DMS114 treated with DMSO at 0.1 percent for 48 hours (cell line): ENCODE data around the gene PPARG.
"Not testable (repeated sequence)": the region's sequence is repeated elsewhere in the genome, so short reads cannot be mapped to it uniquely, and the experiment has no call there.

Source experiments
- DNase-seq: peaks from one replicate; lab custom pipeline; 2025; ENCODE audit not compliant: unreplicated experiment; lab: John Stamatoyannopoulos, UW

Gene PPARG

GRCh38 chr3:12278566-12278965 lies 10.3 kb upstream of the PPARG start:
- DNase-seq = no peak

DNA sequence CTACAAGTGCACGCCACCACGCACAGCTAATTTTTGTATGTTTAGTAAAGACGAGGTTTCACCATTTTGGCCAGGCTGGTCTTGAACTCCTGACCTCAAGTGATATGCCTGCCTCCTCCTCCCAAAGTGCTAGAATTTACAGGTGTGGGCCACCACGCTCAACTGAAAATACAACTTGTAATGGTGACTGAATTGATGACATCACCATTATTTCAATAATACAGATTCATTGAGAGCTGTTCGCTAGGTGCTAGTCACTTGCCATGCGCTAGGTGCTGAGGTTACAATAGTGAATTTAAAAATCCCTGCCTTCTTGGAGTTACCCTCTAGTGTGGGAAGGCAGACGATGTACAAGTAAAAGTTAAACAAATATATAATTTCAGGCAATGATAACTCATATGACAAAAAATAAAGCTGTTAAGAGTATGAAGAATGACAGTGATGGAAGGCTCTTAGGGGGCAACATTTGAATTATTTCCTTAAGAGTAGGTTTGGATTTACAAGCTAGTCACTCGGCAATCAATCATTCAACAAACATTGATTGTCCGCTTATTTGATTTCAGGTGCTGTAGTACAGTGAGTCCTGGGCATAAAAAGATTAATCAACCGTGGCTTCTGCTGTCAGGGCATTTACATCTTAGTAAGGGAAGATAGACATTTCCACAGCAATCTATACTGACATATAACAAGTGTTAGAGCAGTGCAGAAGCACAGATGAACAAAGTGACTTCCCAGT lies 9.1 kb upstream of the PPARG start:
- DNase-seq = no peak

DNA sequence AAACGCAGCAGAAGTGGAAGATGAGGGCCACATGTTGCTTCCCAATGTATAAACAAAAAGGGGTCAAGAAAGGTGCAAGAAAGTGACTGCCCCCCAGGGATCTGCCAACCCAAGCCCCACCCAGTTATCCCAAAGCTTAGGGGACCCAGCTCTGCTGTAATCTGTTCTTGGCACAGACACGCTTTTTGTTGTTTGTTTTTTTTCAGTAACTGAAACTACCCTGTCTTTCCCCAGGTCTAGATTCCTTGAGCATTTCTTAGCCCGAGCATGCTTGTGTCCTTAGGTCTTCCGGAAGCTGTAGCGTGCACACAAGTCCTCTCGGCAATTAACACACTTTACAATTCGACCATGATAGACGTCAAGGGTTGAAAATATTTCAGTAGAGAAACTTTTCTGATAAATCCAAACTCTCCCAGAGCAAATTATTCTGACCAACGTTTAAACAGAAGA lies 8.5 kb upstream of the PPARG start:
- no peak for DNase-seq

- DNase-seq = no peak
Measured at GRCh38 chr3:12284591-12284990, 4.3 kb upstream of the PPARG start.

- no peak for DNase-seq
Measured at GRCh38 chr3:12285003-12285555, 3.8 kb upstream of the PPARG start.

GRCh38 chr3:12285779-12286178 lies 3.1 kb upstream of the PPARG start:
- DNase-seq = not testable (repeated sequence)

DNA sequence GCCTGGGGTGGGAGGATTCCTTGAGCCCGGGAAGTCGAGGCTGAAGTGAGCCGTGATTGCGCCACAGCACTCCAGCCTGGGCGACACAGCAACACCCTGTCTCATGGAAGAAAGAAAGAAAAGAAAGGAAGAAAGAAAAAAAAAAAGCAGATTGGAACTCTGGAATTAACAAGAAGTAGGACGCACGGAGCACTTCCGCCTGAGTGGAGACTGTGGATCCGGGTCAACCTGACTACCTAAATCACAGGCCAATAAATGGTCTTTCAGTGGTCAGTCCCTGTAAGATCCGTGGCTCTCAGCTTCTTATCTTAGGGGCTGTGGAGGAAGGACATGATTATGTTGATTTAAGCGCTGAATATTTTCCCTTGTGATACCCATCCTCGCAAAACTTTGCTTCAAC lies 2.4 kb upstream of the PPARG start:
- DNase-seq = no peak

GRCh38 chr3:12286927-12287726 lies 1.7 kb upstream of the PPARG start:
- no peak for DNase-seq

GRCh38 chr3:12287727-12288181 lies 1.1 kb upstream of the PPARG start:
- no peak for DNase-seq

DNA sequence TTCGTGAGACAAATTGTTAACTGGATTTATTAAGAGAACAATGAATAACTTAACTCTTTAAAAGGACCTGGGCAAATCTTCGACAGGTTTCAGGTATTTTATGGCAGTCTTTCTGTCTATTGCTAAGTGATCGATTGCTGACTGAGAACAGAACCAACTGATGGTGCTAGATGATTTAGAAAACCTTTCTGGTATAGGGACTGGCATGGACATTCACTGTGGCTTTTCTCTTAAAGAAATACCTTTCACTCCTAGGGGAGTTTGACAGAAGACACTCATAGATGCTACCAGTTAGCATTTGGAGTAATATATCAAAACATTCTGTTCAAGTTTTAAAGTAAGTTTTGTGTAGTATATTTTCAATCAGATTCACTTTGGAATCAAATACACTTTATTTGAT lies 654 bp downstream of the PPARG start:
- no peak for DNase-seq

DNA sequence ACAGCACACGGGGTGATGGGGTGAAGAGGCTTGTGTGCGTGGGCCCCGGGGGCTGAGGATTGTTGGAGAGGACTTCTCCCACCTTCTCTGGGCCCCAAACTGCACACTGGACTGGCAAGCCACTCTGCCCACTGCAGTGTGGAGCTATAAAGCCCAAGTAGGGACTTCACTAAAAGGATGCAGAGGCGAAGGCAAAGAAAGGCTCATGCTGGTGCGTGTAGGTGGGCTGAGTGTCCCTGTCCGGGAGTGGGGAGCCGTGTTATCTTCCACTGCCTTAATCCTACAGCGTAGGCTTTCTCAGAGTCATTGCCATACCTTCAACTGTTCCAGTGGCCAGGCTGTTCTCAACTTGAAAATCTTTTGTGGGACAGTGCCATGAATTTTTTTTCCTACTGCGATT lies 3.9 kb downstream of the PPARG start:
- no peak for DNase-seq

DNA sequence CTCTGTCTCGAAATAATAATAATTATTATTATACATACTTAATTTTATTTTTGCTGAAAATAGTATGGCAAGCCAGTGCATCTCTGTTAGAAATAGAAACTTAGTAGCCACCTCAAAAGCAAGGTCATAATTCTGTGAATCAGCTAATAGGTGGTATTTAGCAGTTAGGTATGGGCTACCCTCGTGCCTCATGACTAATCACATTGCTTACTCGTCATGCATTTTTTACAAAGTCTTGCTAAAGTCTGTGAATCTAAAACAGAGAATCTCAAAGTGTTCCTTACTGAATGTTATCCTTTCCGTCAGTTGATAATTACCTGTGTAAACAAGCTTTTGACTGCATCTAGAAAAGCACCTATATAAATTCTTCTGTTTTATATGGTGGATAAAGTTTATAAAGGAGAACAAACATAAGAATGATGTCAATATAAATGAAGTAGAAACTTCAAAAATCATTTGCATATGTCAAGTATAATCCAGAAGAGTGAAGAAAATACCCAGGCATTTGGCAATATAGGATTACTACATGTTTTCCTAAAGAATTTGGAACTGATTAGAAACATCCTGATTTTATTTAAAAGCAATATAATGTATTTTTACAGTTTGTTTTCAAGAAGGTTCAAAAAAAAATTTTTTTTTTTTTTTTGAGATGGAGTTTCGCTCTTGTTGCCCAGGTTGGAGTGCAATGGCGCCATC lies 6.2 kb downstream of the PPARG start:
- DNase-seq = no peak

DNA sequence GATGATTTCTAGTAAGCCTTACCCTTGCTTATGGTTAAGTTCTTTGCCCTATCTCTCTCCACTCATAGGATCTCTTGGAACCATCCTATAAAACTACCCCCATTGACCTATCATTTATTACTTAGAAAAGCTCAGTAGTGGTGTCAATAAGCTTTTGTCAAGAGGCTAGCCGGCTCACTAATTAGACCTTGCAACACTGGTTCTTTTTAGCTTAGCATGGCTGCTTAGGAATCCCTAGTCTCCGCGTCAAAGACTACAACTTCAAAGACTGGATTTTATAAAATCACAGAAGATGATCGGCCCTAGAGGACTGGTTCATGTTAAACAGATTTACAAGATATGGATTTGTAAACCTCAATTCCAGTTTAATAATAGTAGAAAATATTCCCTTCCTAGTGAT lies 7.6 kb downstream of the PPARG start:
- DNase-seq = no peak

DNA sequence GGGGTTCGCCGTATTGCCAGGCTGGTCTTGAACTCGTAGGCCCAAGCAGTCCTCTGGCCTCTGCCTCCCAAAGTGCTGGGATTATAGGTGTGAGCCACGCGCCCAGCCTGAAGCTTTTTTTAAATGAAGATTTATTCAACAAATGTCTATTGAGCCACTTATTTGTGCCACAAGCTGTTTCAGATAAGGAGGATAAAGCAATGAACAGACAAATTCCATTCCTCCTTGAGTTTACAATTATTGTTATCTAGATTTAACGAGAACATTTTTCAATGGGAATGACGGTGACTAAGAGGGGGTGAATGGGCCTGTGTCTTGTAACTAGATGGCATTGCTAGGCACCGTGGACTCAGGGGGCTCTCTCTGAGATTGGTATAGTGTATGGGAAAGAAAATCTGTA lies 10.2 kb downstream of the PPARG start:
- DNase-seq = no peak

DNA sequence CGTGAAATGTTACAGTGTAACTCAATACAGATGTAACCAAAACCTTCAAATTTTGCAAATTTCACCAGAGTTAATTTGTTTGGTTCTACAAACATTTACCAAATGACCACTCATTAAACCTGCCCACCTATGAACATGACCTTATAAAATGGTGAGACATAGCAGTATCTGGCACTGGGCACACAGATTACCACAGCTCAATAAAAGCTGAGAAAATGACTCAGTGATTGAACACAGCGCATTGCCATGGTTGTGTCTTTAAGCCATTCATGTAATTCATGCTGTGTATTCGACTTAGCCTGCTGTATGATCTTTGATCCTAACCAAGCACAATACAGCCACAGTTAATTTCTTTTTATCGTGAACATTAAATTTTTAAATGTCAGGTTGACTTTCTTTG lies 11.3 kb downstream of the PPARG start:
- no peak for DNase-seq

DNA sequence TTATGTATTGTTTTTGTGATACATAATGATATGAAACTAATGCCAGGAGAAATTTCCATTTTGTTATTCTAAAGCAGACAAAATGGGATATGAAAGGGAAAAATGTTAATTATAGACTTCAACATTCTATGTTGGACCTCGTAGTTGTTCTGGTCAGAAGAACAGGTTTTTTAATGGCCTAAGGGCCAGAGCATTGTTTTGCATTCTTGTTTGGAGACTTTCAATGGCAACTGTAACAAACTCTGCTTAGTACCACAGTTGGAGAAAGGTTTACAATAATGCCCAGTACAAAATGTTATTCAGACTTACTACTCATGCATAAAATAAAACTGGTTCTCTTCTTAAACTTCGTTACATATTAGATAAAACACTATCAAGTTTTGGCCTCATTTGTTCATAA lies 12.2 kb downstream of the PPARG start:
- DNase-seq = no peak

GRCh38 chr3:12301513-12301912 lies 12.6 kb downstream of the PPARG start:
- no peak for DNase-seq

- no peak for DNase-seq
Measured at GRCh38 chr3:12302564-12302963, 13.7 kb downstream of the PPARG start.

- no peak for DNase-seq
Measured at GRCh38 chr3:12303534-12303933, 14.7 kb downstream of the PPARG start.

DNA sequence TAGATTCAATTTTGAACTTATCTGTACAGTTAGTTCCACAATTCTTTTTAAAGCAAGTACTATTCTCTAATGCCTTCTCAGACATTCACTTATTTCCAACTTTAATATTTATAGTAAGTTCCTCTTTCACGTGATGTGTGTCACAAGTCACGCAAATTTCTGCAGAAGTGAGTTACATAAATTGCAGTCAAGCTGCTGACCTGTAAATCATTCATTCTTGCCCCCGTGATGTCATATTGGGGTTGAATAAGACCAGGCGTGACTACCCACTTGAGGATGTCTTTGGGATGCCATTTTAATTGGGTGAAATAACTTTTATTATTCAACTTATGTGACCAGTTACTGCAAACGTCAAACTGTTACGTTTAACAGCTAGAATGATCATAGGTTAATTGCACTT lies 15.1 kb downstream of the PPARG start:
- DNase-seq = no peak

DNA sequence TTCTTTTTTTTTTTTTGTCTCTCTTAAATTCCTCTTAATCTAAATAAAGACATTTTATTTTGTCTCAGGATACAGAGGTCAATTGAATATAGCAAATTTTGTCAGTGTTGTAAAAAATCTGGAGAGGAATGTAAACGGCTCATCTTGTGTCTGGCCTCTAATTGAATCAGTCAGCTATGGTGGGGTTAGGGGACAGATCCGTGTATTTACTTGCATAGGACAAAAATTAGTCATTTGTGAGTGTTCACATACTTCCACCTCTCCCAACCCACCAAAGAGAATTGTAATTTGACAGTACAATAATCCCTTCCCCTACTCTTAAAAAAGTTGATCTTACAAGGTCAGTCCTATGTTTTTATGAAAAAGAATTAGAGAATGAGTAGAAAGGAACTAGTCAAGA lies 18.3 kb downstream of the PPARG start:
- no peak for DNase-seq

GRCh38 chr3:12308517-12308916 lies 19.6 kb downstream of the PPARG start:
- no peak for DNase-seq
